GM12891 (cell line): ENCODE measurements around the gene CARD18.

ENCODE experiments used
- DNase-seq: peaks from one replicate; pipeline ENCODE4 v3.0.0; 2011; ENCODE audit warnings: low spot score; ENCODE audit not compliant: insufficient read length
- FAIRE-seq: peaks from 2 replicates; lab custom pipeline; 2011; peaks lifted over from hg19 to GRCh38; lab: Jason Lieb, UNC
- PAX5 ChIP-seq: IDR thresholded peaks from 2 replicates; pipeline ENCODE4 v1.6.1; 2011; ENCODE audit warnings: low read length, moderate library complexity, mild to moderate bottlenecking; ENCODE audit not compliant: insufficient read depth, severe bottlenecking
- POLR2A ChIP-seq: IDR thresholded peaks from 2 replicates; pipeline ENCODE4 v1.6.1; 2011; ENCODE audit warnings: low read depth, low read length, control low read depth
- POLR2AphosphoS5 ChIP-seq: IDR thresholded peaks from 2 replicates; pipeline ENCODE4 v1.6.1; 2011; ENCODE audit warnings: low read depth, low read length, control low read depth
- POU2F2 ChIP-seq: IDR thresholded peaks from 2 replicates; pipeline ENCODE4 v1.6.1; 2011; ENCODE audit warnings: low read depth, mild to moderate bottlenecking, control low read depth, low read length, moderate library complexity
- SPI1 ChIP-seq: IDR thresholded peaks from 2 replicates; pipeline ENCODE4 v1.6.1; 2011; ENCODE audit warnings: low read depth, low read length, control low read depth
- TAF1 ChIP-seq: IDR thresholded peaks from 2 replicates; pipeline ENCODE4 v1.6.1; 2011; ENCODE audit warnings: low read depth, low read length, control low read depth

The CARD18 gene

GRCh38 chr11:105144887-105145286 is 5.3 kb upstream of the CARD18 start:
- FAIRE-seq = no peak
- DNase-seq = no peak
- TF ChIP-seq SPI1 (no peak), POLR2AphosphoS5 (no peak), PAX5 (no peak), POU2F2 (no peak), TAF1 (no peak), POLR2A (no peak)

GRCh38 chr11:105142167-105142566 is 2.6 kb upstream of the CARD18 start:
- TF ChIP-seq PAX5 (no peak), POLR2A (no peak), TAF1 (no peak), POLR2AphosphoS5 (no peak), POU2F2 (no peak), SPI1 (no peak)
- no peak for DNase-seq
- no peak for FAIRE-seq

DNA sequence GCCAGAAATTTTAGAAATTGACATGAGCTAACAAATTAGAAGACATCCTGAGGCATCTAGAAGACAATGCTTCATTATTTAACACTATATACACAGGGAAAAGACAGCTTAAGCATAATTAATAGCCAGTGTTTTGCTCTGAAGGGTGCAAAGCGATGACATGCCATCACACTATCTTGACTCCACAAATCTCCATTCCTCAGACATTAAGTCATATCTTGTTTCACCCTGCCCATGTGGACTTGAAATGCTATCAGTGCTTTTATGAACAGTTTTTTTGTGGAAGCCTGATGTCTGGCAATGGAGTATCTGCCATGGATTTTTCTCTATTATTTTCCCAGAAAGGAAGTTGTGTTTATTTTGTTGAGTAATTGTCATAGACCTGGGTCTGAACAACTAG is 2.3 kb downstream of the CARD18 start:
- TF ChIP-seq POLR2A (no peak), TAF1 (no peak), POLR2AphosphoS5 (no peak), POU2F2 (no peak), SPI1 (no peak), PAX5 (no peak)
- FAIRE-seq = no peak

GRCh38 chr11:105135883-105136282 is 3.7 kb downstream of the CARD18 start:
- no peak for FAIRE-seq

More for the DNA sequence above, 2.3 kb downstream of the CARD18 start:
- no peak for DNase-seq

DNA sequence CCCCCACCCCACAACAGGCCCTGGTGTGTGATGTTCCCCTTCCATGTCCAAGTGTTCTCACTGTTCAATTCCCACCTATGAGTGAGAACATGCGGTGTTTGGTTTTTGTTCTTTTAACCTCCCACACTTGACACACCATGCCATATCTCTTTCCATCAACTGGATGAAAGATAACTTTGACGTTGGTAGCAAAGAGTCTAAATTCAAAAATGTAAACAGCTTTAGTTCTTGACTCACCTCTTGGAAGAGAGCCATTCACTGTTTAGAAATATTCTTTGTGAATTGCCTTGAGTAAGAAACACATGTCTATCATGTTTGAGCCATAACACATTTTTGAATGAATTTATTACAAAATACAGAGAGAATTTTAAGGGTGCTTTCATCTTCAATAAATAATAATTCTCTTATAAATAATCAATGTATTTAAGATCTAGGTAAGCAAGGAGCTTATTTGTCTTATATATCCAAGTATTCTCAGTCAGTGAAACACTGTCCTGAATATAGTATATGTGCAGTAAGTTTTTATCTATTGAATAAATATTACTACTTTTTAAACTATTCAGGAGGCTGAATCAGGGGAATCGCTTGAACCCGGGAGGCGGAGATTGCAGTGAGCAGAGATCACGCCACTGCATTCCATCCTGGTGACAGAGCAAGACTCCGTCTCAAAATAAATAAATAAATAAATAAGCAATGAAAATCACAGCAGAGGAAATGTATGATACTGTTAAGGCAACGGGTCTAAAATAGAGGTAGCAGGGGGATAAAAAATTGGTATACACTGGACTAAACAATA is 6.7 kb downstream of the CARD18 start:
- DNase-seq = no peak
- TF ChIP-seq PAX5 (no peak), TAF1 (no peak), POLR2A (no peak), POU2F2 (no peak), SPI1 (no peak), POLR2AphosphoS5 (no peak)
- FAIRE-seq = no peak

More at GRCh38 chr11:105135883-105136282, 3.7 kb downstream of the CARD18 start:
- TF ChIP-seq TAF1 = no peak
- no peak for TF ChIP-seq POLR2A
- no peak for TF ChIP-seq POLR2AphosphoS5
- no peak for TF ChIP-seq PAX5
- no peak for TF ChIP-seq POU2F2
- TF ChIP-seq SPI1 = no peak
- DNase-seq = no peak

GRCh38 chr11:105130189-105130813 is 9.3 kb downstream of the CARD18 start:
- TF ChIP-seq SPI1 (no peak), TAF1 (no peak), POLR2AphosphoS5 (no peak), PAX5 (no peak), POLR2A (no peak)
- no peak for FAIRE-seq
- DNase-seq = no peak

DNA sequence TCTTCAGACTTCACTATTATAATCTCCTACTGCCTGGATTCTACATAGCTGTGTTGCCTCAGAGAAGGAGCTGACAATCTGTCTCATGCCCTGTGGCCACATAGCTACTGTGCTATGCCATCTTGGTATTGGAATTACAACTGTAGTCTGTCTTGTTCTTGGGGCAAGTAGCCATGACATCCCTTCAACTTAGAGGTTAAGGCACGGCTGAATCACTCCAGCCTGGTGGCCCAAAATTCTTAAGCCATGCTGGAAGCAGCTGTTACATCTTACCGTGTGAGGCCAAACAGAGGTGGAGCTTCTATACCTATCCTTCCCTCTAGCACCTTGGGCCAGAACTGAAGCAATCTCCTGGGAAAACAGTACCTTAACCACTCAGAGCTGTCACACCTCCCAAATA is 14.8 kb downstream of the CARD18 start:
- TF ChIP-seq POLR2AphosphoS5 (no peak), TAF1 (no peak), POU2F2 (no peak), POLR2A (no peak), PAX5 (no peak), SPI1 (no peak)
- no peak for FAIRE-seq
- DNase-seq = no peak

DNA sequence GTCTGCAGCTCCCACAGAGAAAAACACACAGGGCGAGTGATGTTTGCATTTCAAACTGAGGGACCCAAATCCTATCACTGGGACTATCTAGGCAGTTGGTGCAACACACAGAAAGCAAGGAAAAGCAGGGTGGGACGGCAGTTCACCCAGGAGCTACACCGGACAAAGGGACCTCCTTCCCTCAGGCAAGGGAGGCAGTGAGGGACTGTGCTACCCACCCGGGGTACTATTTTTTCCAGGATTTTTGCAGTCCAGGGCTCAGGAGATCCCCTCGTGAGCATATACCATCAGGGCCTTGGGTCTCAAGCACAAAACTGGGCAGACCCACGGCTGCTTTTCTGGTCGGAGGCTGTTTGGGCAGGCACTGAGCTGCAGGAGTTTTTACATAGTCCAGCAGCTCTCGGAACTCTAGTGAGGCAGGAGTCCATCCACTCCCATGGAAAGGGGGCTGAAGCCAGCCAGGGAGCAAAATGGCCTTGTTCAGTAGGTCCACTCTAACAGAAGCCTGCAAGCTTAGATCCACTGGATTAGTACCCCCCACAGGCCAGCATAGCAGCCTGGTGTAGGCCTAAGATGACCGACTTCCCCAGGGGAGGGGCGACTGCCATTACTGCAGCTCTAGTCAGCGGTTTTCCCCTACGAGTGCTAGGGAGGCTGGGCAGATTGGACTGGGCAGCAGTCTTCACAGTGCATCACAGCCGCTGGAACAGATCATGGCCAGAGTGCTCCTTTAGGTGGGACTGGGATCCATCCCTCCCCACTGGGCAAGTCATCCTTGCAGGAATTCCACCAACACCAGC is 28.2 kb downstream of the CARD18 start:
- no peak for DNase-seq
- FAIRE-seq = no peak
- TF ChIP-seq POLR2AphosphoS5 (no peak), POU2F2 (no peak), PAX5 (no peak), SPI1 (no peak), POLR2A (no peak), TAF1 (no peak)

DNA sequence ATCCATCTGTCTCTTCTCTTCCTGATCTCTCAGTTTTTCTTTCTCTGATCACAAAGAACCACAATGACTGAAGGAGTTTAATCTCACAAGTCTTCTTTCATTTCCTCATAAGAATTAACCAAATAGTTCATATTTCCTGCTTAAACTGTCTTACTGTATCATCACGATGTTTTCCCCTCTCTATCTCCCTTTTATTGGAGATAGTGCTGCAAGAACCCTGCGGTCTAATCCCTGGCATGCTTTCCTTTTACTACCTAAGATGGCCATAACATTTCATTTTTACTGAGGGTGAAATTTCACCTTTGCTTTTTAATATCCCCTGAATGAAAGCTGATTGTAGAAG is 28.9 kb downstream of the CARD18 start:
- DNase-seq (no peak), FAIRE-seq (no peak)
- no peak for TF ChIP-seq TAF1
- no peak for TF ChIP-seq POLR2A
- no peak for TF ChIP-seq SPI1
- no peak for TF ChIP-seq POU2F2
- no peak for TF ChIP-seq POLR2AphosphoS5
- no peak for TF ChIP-seq PAX5
